Natural killer cell (primary cell): Measurements from ENCODE around the gene TBC1D9. TPM values are rescaled to one million over a fixed set of nuclear protein-coding genes. Genes with fewer than 3 reads are reported as not detected.

ENCODE experiments used
- ATAC-seq, 3 donors: fragments of 150-1000 bp in 2 of 3; fragments of 200-7000 bp in 1 of 3; cut with Tn5 transposase; 1 replicate in 1 of 3; 2 replicates in 2 of 3; pipeline ENCODE4 v1.10.0; 2021; ENCODE audit warnings: mild to moderate bottlenecking in 2 of 3, moderate library complexity in 2 of 3
- DNase-seq, 2 donors: peaks; one replicate each; pipeline versions ENCODE4 v3.0.0 to v3.0.0-alpha.2; 2013 to 2021; ENCODE audit warnings: mixed read lengths in 1 of 2
- H3K27ac ChIP-seq: one replicate; pipeline ENCODE4 v1.5.1; 2013; ENCODE audit warnings: mild to moderate bottlenecking, low read length
- H3K27me3 ChIP-seq: one replicate; pipeline ENCODE4 v1.6.1; 2013; ENCODE audit warnings: low read length; ENCODE audit not compliant: control insufficient read depth, insufficient read depth
- H3K36me3 ChIP-seq: one replicate; pipeline ENCODE4 v1.6.1; 2013; ENCODE audit warnings: low read length; ENCODE audit not compliant: control insufficient read depth, insufficient read depth
- H3K4me1 ChIP-seq: one replicate; pipeline ENCODE4 v1.6.1; 2013; ENCODE audit warnings: low read length; ENCODE audit not compliant: control insufficient read depth, insufficient read depth
- H3K4me3 ChIP-seq: one replicate; pipeline ENCODE4 v1.5.1; 2013; ENCODE audit warnings: low read length
- H3K9me3 ChIP-seq: one replicate; pipeline ENCODE4 v1.6.1; 2013; ENCODE audit warnings: low read length; ENCODE audit not compliant: control insufficient read depth, insufficient read depth
- H3K27ac Mint-ChIP-seq, 2 donors: one replicate each; pipeline ENCODE4 v1.8.0; 2022; ENCODE audit warnings: mild to moderate bottlenecking in 2 of 2, mixed read lengths in 2 of 2, moderate library complexity in 1 of 2
- H3K27me3 Mint-ChIP-seq, 2 donors: one replicate each; pipeline ENCODE4 v1.8.0; 2022; ENCODE audit warnings: low read depth in 2 of 2, mixed read lengths in 2 of 2
- H3K36me3 Mint-ChIP-seq: one replicate; pipeline ENCODE4 v1.8.0; 2022; ENCODE audit warnings: mixed read lengths
- H3K4me1 Mint-ChIP-seq, 2 donors: one replicate each; pipeline ENCODE4 v1.8.0; 2022; ENCODE audit warnings: mixed read lengths in 2 of 2
- H3K4me3 Mint-ChIP-seq: one replicate; pipeline ENCODE4 v1.8.0; 2022; ENCODE audit warnings: mild to moderate bottlenecking, moderate library complexity, mixed read lengths
- H3K9me3 Mint-ChIP-seq, 2 donors: one replicate each; pipeline ENCODE4 v1.8.0; 2022; ENCODE audit warnings: mixed read lengths in 2 of 2
- CTCF ChIP-seq: fragments of 200-600 bp; IDR thresholded peaks from one replicate; pipeline ENCODE4 v1.8.0; 2022; ENCODE audit warnings: antibody characterized with exemption
- WGBS: methylation state at CpG from one replicate; pipeline ENCODE4 v1.1.7; 2013; ENCODE audit warnings: missing lambda C conversion rate; ENCODE audit not compliant: insufficient coverage; 5-methylcytosine and 5-hydroxymethylcytosine counted together
- intact Hi-C: fragments of 100-400 bp; cut with micrococcal nuclease; formaldehyde crosslinking; loops from one replicate; pipeline ENCODE4 v1.14.2; 2022
- total RNA-seq, 4 donors: library from RNA; stranded (reverse); fragments of 120-200 nt in 1 of 4; gene quantifications; one replicate each; pipeline versions ENCODE4 v1.2.3 to v1.2.4, GENCODE V29; 2013 to 2022

TBC1D9 gene
- total RNA-seq, 3 donors from 2014 or later (not counting 1 experiment from before 2014, with no cell fraction given) = 1.3 to 3.3 (median 2.0) TPM

- Mint-ChIP-seq H3K9me3 (no peaks in the 10 kb centered on the region), H3K36me3 (no peaks in the 10 kb centered on the region), H3K4me3 (no peak overlapping the region), H3K27me3 (peaks cover 0 to 7% of the 10 kb centered on the region in 2 donors), H3K4me1 (no peaks in the 10 kb centered on the region), H3K27ac (no peak overlapping the region)
- Histone ChIP-seq H3K36me3 (no peaks in the 10 kb centered on the region), H3K27ac (no peak overlapping the region), H3K27me3 (no peaks in the 10 kb centered on the region), H3K4me1 (no peaks in the 10 kb centered on the region), H3K4me3 (no peak overlapping the region), H3K9me3 (no peaks in the 10 kb centered on the region)
- DNase-seq = no peak
- WGBS = 100% methylated on average over 1 of the region's 2 CpGs
- TF ChIP-seq CTCF = no peak
- intact Hi-C loops = no loop called here
- ATAC-seq = no peak
Observed at GRCh38 chr4:140633124-140633523, 123.1 kb downstream of the TBC1D9 start.

- no peak for ATAC-seq
- no peaks in the 10 kb centered on the region for H3K4me1 Mint-ChIP-seq
- Histone ChIP-seq H3K27ac (no peak overlapping the region), H3K4me1 (no peaks in the 10 kb centered on the region), H3K4me3 (no peak overlapping the region), H3K9me3 (no peaks in the 10 kb centered on the region), H3K36me3 (no peaks in the 10 kb centered on the region), H3K27me3 (no peaks in the 10 kb centered on the region)
- no peak for DNase-seq
- intact Hi-C loops = no loop called here
- no peaks in the 10 kb centered on the region for H3K36me3 Mint-ChIP-seq
- no peak for TF ChIP-seq CTCF
- H3K9me3 Mint-ChIP-seq = no peaks in the 10 kb centered on the region
- H3K4me3 Mint-ChIP-seq = no peak overlapping the region
- 80% methylated on average over 4 of the region's 4 CpGs for WGBS
- H3K27ac Mint-ChIP-seq = no peak overlapping the region
- H3K27me3 Mint-ChIP-seq = peaks cover 0 to 7% of the 10 kb centered on the region in 2 donors
Observed at GRCh38 chr4:140630246-140630645, 125.9 kb downstream of the TBC1D9 start.

- Histone ChIP-seq H3K36me3 (no peaks in the 10 kb centered on the region), H3K9me3 (no peaks in the 10 kb centered on the region), H3K4me3 (no peak overlapping the region), H3K27ac (no peak overlapping the region), H3K27me3 (no peaks in the 10 kb centered on the region), H3K4me1 (no peaks in the 10 kb centered on the region)
- Mint-ChIP-seq H3K4me1 (no peaks in the 10 kb centered on the region), H3K36me3 (no peaks in the 10 kb centered on the region), H3K27ac (no peak overlapping the region), H3K27me3 (peaks cover 0 to 13% of the 10 kb centered on the region in 2 donors), H3K9me3 (no peaks in the 10 kb centered on the region), H3K4me3 (no peak overlapping the region)
- intact Hi-C loops = no loop called here
- 91% methylated on average over 2 of the region's 2 CpGs for WGBS
- DNase-seq (no peak), ATAC-seq (peak in 1 of 3 donors; percentile 12)
- TF ChIP-seq CTCF = no peak
Observed at GRCh38 chr4:140628016-140628415, 128.2 kb downstream of the TBC1D9 start.

- Mint-ChIP-seq H3K36me3 (no peaks in the 10 kb centered on the region), H3K4me3 (no peak overlapping the region), H3K9me3 (no peaks in the 10 kb centered on the region), H3K27me3 (peaks cover 0 to 10% of the 10 kb centered on the region in 2 donors), H3K27ac (no peak overlapping the region), H3K4me1 (no peaks in the 10 kb centered on the region)
- ATAC-seq (no peak), DNase-seq (no peak)
- no peaks in the 10 kb centered on the region for H3K36me3 ChIP-seq
- H3K9me3 ChIP-seq = no peaks in the 10 kb centered on the region
- no peaks in the 10 kb centered on the region for H3K27me3 ChIP-seq
- no peak overlapping the region for H3K27ac ChIP-seq
- 58% methylated on average over 2 of the region's 2 CpGs for WGBS
- no peak for TF ChIP-seq CTCF
- no peak overlapping the region for H3K4me3 ChIP-seq
- intact Hi-C loops = no loop called here
- no peaks in the 10 kb centered on the region for H3K4me1 ChIP-seq
Observed at GRCh38 chr4:140626661-140627376, 129.4 kb downstream of the TBC1D9 start.
